VCaP (cell line): ENCODE measurements around the gene LLGL2.

Experiments
- H3K27ac ChIP-seq: fragments of 450-650 bp; 2 replicates; pipeline ENCODE4 v1.5.1; 2017
- CTCF ChIP-seq: fragments of 450-650 bp; conservative IDR thresholded peaks from 2 replicates; pipeline ENCODE4 v1.5.1; 2017; ENCODE audit warnings: mild to moderate bottlenecking, moderate library complexity

The LLGL2 gene

GRCh38 chr17:75509528-75510258 is 15.8 kb upstream of the LLGL2 start:
- TF ChIP-seq CTCF, result no peak
- no peak overlapping the region for H3K27ac ChIP-seq

- H3K27ac ChIP-seq, result peak overlapping the region; percentile 30; the same call in 1 of the 2 replicates
- TF ChIP-seq CTCF, result no peak
Measured at GRCh38 chr17:75511270-75511609, 14.3 kb upstream of the LLGL2 start.

- no peak for TF ChIP-seq CTCF
- H3K27ac ChIP-seq, result peak overlapping the region; percentile 30; the same call in 1 of the 2 replicates
Measured at GRCh38 chr17:75511610-75512575, 13.6 kb upstream of the LLGL2 start.

- TF ChIP-seq CTCF, result no peak
- no peak overlapping the region for H3K27ac ChIP-seq
Measured at GRCh38 chr17:75512926-75513640, 12.4 kb upstream of the LLGL2 start.

- peak overlapping the region; percentile 86; the same call in 1 of the 2 replicates for H3K27ac ChIP-seq
- TF ChIP-seq CTCF, result no peak
Measured at GRCh38 chr17:75513641-75514000, 11.9 kb upstream of the LLGL2 start.

GRCh38 chr17:75514299-75514918 is 11.1 kb upstream of the LLGL2 start:
- no peak for TF ChIP-seq CTCF
- H3K27ac ChIP-seq, result peak overlapping the region; percentile 86; the same call in 1 of the 2 replicates
